CD4-positive, alpha-beta T cell treated with Interleukin-4 for 1 hour (primary cell): ENCODE measurements around the gene SLC25A25.
"Not testable (repeated sequence)": the region's sequence is repeated elsewhere in the genome, so short reads cannot be mapped to it uniquely, and the experiment has no call there.

Experiments
- DNase-seq, 2 donors: peaks; one replicate each; pipeline ENCODE4 v3.0.0-alpha.2; 2020 to 2022

The SLC25A25 gene

DNA sequence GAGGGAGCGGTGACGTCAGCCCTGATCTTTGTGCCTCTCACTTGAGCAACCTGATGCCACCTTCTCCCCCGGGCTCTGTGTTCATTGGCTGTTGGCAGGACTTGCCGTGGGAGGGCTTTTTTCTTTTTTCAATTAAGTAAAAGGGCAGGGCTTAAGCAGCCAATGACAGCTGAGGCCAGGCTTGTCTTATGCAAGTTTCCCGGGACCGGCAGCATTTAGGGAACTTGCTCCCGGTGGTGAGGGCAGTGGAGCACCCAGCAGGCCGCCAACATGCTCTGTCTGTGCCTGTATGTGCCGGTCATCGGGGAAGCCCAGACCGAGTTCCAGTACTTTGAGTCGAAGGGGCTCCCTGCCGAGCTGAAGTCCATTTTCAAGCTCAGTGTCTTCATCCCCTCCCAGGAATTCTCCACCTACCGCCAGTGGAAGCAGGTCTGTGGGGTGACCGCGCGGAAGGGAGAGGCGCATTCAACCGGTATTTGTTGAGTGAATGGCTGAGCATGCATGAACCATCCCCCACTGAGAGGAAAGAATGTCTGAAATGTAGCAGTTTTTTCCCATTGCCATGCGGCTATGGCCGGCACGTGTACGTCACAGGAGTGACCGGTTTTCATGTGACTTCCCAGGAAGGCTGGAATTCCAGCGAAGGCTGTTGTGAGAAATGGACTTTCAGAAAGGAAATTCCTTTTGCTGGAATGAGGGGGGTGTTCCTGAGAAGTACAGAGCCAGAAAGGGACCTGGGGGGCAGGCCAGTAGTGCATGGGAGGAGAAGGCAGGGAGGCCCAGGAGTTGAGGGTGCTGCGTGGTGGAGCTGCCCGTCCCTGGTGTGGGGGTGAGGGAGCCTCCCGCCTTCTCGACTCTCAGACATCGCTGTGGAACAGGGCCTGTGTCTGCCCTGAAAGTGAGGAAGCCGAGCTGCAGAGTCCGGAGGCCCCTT is 30.5 kb downstream of the SLC25A25 start:
- DNase-seq: peak; percentile 56 to 86

DNA sequence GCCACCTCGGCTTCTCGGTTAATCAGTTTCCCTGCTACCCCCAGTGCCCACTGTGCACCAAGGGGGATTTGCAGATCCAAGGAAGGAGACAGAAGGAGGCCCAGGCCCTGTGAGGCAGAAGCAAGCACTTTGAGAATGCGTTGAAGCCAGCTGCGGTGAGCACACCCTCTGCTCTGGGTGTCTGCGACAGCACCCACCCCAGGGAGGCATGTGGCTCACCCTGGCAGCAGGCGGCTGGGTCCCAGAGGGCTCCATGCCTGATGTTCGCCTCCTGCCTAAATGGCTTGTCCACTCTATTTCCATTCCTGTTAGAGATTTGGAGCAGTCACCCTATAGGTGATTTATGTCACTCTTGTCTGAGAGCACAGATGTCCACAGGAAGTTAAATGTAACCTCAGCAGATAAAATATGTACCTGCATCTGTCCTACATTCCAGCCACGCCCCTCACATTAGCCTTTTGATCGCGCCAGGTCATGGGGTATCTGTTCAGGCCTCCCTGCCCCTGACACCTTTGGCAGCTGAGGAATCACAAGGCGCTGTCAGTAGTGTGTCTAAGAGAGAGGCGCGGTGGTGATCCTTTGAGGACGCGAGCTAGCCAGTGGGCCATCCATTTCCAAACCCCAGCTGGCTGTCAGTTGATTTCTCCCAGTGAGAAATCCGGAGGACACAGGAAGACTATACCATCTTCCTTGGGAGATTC is 31.3 kb downstream of the SLC25A25 start:
- no peak for DNase-seq

DNA sequence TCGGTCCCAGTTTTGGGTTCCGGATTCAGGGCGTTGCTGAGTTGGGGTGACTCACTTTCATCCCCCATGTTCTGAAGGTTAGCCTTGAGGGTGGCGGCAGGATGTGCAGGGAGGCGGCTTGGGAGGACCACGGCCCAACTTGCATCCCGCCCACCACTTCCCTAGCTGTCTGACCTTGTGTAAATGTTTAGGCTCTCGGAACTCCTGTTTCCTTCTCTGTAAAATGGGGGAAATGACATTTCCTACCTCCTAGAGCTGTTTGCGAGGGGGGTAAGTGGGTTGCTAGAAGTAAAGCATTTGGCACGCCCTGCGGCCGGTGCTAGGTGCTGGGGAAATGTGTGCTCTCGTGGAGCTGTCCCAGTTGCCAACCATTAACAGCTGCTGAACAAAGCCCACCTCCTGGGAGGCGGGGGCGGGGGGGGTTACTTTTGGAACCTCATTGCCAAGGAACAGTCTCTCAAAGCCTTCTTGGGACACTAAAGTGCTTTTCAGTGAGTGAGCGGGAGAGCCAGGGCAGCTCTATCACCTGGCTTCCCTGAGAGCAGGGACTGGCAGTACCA is 32.0 kb downstream of the SLC25A25 start:
- no peak for DNase-seq

DNA sequence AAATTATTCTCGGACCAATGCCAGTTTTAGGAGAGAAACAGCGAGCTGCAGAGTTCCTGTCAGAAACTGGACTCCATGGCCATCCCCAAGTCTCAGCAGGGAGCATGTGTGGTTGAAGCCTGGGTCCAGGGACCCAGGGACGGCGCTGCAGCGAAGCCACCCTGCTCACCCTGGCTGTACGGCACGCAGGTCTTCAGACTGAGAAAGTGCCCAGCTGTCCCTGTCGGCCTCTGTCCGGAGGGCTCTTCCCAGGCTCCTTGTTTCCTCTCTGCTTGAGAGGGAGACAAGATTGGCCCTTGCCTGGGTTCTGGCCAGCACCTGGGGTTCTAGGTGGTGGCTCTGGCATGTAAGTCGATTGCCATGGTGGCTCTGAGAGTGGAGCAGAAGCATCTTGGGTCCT is 32.5 kb downstream of the SLC25A25 start:
- no peak for DNase-seq

- no peak for DNase-seq
These were observed 33.2 kb downstream of the SLC25A25 start for GRCh38 chr9:128101231-128101661.

DNA sequence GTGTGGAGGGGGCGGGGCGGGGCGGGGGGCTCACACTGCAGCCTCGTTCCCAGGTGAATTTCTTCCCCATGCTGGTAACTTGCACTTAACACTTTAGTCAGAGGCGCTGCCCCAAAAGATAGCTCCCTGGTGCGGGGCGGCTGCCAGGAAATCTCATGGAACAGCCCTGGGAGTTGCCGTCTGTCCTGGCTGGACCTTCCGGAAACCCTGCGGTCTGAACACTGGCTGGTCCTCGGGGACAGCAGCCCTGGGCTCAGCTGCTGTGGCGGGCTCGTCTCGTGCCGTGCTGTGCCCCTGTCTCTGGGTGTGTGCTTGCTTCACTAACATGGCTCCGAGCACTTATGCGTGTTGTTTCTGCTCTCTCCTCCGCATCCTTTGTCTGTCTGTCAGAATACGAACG is 33.7 kb downstream of the SLC25A25 start:
- no peak for DNase-seq

DNA sequence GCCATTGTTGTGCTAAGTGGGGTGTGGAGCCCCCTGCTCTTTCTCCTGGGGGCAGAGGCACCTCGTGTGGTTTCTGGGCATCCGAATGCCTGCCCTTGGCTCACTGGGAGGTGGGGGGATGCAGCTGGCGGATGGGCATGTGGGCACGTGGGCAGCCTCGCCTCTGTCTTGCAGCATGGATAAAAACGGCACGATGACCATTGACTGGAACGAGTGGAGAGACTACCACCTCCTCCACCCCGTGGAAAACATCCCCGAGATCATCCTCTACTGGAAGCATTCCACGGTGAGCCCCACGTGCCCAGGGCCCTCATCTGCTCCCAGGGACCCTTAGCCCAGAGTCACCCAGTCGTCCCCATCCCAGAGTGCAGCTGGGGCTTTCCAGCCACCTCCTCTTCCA is 34.2 kb downstream of the SLC25A25 start:
- no peak for DNase-seq

- DNase-seq: no peak
These were observed 35.0 kb downstream of the SLC25A25 start for GRCh38 chr9:128102861-128103588.

GRCh38 chr9:128103589-128103962 is 35.5 kb downstream of the SLC25A25 start:
- peak; percentile 34 to 53 for DNase-seq

- no peak for DNase-seq
These were observed 36.2 kb downstream of the SLC25A25 start for GRCh38 chr9:128104171-128104618.

GRCh38 chr9:128105538-128106175 is 37.6 kb downstream of the SLC25A25 start:
- no peak for DNase-seq

- DNase-seq: no peak
These were observed 38.3 kb downstream of the SLC25A25 start for GRCh38 chr9:128106181-128106939.

GRCh38 chr9:128106940-128107467 is 39.0 kb downstream of the SLC25A25 start:
- no peak for DNase-seq

DNA sequence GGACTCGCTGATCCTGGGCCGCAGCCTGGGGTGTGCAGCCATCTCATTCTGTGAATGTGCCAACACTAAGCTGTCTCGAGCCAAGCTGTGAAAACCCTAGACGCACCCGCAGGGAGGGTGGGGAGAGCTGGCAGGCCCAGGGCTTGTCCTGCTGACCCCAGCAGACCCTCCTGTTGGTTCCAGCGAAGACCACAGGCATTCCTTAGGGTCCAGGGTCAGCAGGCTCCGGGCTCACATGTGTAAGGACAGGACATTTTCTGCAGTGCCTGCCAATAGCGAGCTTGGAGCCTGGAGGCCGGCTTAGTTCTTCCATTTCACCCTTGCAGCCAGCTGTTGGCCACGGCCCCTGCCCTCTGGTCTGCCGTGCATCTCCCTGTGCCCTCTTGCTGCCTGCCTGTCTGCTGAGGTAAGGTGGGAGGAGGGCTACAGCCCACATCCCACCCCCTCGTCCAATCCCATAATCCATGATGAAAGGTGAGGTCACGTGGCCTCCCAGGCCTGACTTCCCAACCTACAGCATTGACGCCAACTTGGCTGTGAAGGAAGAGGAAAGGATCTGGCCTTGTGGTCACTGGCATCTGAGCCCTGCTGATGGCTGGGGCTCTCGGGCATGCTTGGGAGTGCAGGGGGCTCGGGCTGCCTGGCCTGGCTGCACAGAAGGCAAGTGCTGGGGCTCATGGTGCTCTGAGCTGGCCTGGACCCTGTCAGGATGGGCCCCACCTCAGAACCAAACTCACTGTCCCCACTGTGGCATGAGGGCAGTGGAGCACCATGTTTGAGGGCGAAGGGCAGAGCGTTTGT is 39.6 kb downstream of the SLC25A25 start:
- DNase-seq: no peak

DNA sequence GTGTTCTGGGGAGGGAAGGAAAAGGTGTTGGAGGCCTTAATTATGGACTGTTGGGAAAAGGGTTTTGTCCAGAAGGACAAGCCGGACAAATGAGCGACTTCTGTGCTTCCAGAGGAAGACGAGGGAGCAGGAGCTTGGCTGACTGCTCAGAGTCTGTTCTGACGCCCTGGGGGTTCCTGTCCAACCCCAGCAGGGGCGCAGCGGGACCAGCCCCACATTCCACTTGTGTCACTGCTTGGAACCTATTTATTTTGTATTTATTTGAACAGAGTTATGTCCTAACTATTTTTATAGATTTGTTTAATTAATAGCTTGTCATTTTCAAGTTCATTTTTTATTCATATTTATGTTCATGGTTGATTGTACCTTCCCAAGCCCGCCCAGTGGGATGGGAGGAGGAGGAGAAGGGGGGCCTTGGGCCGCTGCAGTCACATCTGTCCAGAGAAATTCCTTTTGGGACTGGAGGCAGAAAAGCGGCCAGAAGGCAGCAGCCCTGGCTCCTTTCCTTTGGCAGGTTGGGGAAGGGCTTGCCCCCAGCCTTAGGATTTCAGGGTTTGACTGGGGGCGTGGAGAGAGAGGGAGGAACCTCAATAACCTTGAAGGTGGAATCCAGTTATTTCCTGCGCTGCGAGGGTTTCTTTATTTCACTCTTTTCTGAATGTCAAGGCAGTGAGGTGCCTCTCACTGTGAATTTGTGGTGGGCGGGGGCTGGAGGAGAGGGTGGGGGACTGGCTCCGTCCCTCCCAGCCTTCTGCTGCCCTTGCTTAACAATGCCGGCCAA is 40.4 kb downstream of the SLC25A25 start:
- no peak for DNase-seq

DNA sequence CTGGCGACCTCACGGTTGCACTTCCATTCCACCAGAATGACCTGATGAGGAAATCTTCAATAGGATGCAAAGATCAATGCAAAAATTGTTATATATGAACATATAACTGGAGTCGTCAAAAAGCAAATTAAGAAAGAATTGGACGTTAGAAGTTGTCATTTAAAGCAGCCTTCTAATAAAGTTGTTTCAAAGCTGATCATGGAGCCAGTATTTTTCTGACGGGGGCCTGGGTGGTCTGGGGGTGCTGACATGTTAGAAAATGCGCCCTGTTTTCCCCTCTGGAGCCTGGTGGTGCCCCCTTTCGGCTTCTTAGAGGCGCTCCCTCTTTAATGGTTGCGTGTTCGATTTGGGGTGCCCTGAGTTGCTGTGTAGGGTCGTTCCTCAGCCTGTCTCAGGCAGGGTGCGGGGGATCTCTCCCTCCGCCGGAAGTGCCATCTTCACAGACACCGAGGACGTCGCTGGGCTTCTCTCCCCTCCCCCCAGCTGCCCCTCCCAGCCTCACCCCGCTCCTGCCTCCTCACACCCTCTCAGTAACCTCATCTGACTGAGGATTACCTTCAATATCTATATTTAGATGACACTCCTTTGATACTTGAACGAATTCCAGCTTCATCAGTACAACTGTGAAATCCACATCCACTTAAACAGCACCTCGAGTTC is 41.1 kb downstream of the SLC25A25 start:
- DNase-seq: no peak

GRCh38 chr9:128111726-128112125 is 43.7 kb downstream of the SLC25A25 start:
- DNase-seq: not testable (repeated sequence)

- no peak for DNase-seq
These were observed 45.7 kb downstream of the SLC25A25 start for GRCh38 chr9:128113526-128114325.
